ENCODE results near the gene HOXC12.
A peak's percentile ranks its signal among the peaks of the same experiment; 100 is the strongest.

Gene HOXC12

GRCh38 chr12:53984901-53985691, 30.4 kb downstream of the HOXC12 start, which contains the start of gene HOXC10:
Gene HOXC10, plus strand, starts transcription at chr12:53985146. Its CDS starts 114 bp downstream, at chr12:53985260.
- peak; percentile 95 for DNase-seq (ENCODE audit: low read depth)

GRCh38 chr12:53985692-53985993, 30.9 kb downstream of the HOXC12 start:
- no peak for DNase-seq (ENCODE audit: low read depth)

- no peak for DNase-seq (ENCODE audit: low read depth)
Measured at GRCh38 chr12:53985994-53986685, 31.4 kb downstream of the HOXC12 start.

GRCh38 chr12:53986686-53987483, 32.2 kb downstream of the HOXC12 start:
- DNase-seq (ENCODE audit: low read depth), result no peak

GRCh38 chr12:53987787-53988230, 33.1 kb downstream of the HOXC12 start:
- DNase-seq (ENCODE audit: low read depth), result no peak

- no peak for DNase-seq (ENCODE audit: low read depth)
Measured at GRCh38 chr12:53988541-53989226, 34.0 kb downstream of the HOXC12 start.

GRCh38 chr12:53989227-53990113, 34.8 kb downstream of the HOXC12 start:
- no peak for DNase-seq (ENCODE audit: low read depth)

GRCh38 chr12:53990311-53991076, 35.8 kb downstream of the HOXC12 start:
- DNase-seq (ENCODE audit: low read depth), result no peak

DNA sequence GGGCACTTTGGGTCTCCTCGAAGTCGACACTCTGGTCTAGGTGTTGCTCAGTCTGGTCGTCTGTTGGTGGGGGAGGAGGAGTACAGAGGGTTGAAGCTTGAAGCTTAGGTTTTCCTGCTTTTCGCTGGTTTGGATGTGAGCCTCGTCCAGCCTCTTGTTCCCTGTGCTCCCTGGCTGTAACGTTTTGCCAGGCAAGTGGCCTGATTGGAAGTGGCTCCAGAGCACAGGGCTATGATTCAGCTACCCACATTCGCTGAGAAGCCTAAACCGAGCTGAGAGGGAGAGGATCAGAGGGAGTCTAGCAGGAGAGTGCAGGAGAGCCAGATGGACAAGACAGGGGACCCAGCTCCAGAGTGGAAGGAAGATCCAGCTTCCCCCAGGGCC, 36.4 kb downstream of the HOXC12 start:
- no peak for DNase-seq (ENCODE audit: low read depth)

DNA sequence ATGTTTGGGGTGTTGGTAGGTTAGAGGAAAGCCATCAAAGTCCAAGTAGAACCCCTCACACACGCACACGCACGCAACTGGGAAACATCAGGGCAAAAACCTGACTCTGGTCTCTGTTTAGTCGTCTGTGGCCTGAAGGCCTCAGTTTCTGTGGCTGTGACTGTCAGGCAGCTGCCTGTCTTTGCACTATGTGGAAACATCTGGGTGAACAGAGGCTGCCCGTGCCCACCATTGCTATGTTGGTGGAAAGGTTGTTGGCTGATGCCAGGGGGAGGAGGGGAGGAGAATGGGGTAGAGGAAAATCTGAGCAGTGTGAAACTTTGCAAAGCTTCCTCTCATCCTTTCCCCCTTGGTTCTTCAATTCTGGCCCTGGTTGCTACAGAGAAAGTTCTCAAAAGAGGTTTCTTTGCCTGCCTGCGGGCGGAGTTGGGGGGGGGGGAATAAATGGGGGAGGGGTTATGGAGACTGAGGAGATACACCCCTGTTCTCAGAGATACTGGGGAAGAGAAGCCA, 37.7 kb downstream of the HOXC12 start:
- no peak for DNase-seq (ENCODE audit: low read depth)

GRCh38 chr12:53993162-53994008, 38.7 kb downstream of the HOXC12 start:
- no peak for DNase-seq (ENCODE audit: low read depth)

- no peak for DNase-seq (ENCODE audit: low read depth)
Measured at GRCh38 chr12:53994009-53994263, 39.2 kb downstream of the HOXC12 start.

DNA sequence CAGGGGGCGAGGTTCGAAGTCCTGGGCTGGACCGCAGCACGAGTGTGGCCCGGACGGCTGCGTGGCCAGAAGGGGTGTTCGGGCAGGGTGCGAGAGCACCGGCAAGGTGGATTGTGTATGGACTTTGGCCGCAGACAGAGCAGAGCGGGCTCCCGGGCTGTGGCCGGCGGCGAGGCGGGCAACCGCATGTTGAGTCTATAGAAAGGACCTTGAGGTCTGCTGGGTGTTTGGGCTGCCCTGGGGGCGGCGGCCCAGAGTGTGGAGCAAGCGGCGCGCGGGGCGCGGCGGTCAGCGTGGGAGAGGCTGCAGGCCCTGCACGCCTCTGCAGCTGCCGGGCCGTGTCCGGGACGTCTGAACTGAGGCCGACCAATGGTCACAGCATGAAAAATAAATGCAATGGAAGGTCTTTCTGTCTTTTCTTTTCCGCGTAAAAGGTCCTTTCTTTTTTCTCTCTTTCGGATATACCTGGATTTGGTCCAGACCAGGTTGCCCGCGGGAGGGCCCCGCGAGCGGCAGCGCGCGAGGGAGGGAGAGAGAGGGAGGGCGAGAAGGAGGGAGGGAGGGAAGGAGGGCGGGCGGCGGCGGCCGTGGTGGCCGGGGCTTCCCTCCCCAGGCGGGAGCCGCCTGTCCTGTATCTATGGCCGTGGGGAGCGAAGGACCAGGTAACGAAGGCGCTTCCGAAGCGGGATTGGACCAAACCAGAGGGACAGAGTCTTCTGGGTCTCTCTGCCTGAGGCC, 39.7 kb downstream of the HOXC12 start:
- no peak for DNase-seq (ENCODE audit: low read depth)

DNA sequence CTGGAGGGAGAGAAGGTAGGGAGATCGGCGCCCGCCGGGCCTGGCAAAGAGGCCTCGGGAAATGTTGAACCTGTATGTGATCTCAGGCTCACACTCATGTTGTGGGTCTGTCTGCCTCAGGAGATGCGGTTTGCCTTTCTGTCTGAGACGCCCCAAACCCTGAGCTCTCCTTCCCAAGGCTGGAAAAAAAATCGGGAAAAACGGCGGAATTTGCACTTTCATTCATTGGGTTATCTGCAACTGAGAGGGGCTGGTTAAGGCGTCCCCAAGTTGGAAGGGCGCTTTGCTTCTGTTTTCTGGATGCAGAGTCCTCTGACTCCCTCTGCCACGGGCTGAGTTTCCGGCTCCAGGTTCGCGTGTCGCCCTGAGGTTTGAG, 40.3 kb downstream of the HOXC12 start:
- DNase-seq (ENCODE audit: low read depth), result peak; percentile 42

DNA sequence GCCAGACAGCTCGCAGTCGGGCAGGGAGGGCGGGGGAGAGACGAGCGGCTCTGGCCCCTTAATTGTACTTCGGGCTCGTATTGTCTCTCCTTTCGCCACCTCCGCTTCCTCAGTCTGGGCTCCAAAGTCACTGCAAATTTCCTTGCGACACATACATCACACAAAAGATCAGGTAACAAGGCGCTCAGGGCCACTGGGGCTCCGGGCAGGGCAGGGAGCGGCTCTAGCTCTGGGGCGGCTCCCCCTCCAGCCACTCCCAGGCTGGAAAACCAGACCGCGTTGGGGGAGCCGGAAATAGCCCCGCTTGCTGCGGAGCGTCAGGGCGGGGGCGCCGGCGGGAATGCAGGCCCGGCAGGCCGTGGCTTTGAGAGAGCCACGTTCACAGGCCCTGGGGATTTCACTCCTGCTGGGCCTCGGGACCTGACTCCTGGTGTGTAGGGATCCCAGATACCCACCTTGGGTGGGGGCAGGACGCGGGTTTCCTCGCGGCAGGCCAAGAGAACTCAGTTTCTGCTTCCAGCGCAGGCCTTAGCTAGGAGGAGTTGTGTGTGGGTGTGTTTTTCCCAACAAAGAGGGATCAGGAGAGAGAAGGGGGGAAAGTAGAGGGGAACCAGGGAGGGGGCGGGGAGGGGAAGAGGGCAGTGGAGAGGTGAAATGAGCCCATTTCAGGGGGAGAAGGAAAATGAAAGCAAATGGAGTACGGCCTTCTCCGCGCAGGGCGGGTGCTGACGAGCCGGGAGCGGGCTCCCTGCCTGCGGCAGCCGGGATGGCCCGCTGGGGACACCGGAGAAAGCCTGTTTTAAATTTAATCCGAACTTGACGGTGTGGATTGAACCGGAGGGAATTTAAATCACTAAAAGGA, 40.9 kb downstream of the HOXC12 start:
- peak; percentile 58 for DNase-seq (ENCODE audit: low read depth)

DNA sequence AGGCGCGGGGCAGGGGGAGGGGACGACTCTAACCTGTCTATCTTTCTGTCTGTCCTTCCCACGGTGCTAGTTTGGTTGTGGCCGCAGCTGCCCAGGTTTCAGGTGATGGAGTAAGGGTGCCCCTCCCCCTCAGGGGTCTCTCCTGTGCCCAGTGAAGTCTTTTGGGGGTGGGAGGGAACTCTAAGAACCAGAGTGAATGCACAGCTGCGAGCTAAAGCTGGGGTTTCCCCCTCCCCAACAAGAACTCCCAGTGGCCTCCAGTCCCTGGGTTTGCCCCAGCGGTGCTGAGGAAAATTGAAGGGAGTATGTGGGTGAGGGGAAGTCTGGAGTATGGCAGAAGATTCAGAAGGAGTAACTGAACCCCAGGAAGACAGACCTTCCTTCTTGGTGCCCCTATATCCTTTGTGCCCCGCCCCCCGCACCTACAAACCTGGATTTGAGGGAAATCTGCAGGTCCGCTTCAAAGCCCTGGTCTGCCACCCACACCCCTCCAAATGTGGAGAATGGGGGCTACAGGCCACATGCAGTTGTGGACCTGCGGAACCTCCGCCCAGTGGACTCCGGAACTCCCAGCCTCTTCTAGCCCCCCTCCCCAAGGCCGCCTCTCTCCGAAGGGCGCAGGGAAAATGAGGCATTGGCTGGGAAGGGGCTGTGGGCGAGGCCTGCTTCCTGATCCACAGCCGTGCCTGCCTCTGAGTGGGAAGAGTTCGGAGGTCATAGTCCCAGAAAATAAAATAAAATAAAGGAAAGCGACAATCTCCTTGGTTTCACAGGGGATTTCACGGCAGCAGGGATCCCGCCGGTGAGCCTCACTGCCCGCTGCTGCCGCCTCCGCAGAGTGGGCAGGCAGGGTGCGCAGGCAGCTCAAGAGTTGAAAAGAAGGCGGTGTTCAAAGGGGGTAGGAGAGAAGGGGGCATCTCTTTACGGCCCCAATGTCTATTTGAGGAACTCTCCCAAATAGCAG, 41.8 kb downstream of the HOXC12 start:
- no peak for DNase-seq (ENCODE audit: low read depth)

Data from HS-27A (cell line).